ENCODE results near the gene GULP1.
A peak's percentile ranks its signal among the peaks of the same experiment; 100 is the strongest.
"Not testable (repeated sequence)": the region's sequence is repeated elsewhere in the genome, so short reads cannot be mapped to it uniquely, and the experiment has no call there.

The GULP1 gene

GRCh38 chr2:188291617-188292347 lies at the start of gene GULP1:
TSS of gene GULP1 (plus strand) at chr2:188291874. CDS start at chr2:188477703, 185,829 bp downstream.
- peak in 1 of 2 donors; percentile 15 for DNase-seq

- DNase-seq, result no peak
These were observed 48.3 kb upstream of the GULP1 start for GRCh38 chr2:188243381-188243780.

GRCh38 chr2:188244383-188244782 lies 47.3 kb upstream of the GULP1 start:
- no peak for DNase-seq

GRCh38 chr2:188245230-188245629 lies 46.4 kb upstream of the GULP1 start:
- no peak for DNase-seq

- DNase-seq, result no peak
These were observed 43.2 kb upstream of the GULP1 start for GRCh38 chr2:188248513-188248912.

GRCh38 chr2:188251034-188251433 lies 40.6 kb upstream of the GULP1 start:
- DNase-seq, result no peak

GRCh38 chr2:188256420-188256819 lies 35.3 kb upstream of the GULP1 start:
- DNase-seq, result no peak

GRCh38 chr2:188265315-188265714 lies 26.4 kb upstream of the GULP1 start:
- DNase-seq, result no peak

GRCh38 chr2:188267776-188268175 lies 23.9 kb upstream of the GULP1 start:
- no peak for DNase-seq

- no peak for DNase-seq
These were observed 22.7 kb upstream of the GULP1 start for GRCh38 chr2:188269004-188269403.

- no peak for DNase-seq
These were observed 19.6 kb upstream of the GULP1 start for GRCh38 chr2:188272121-188272520.

GRCh38 chr2:188274274-188274673 lies 17.4 kb upstream of the GULP1 start:
- no peak for DNase-seq

- DNase-seq, result no peak
These were observed 15.4 kb upstream of the GULP1 start for GRCh38 chr2:188276255-188276654.

GRCh38 chr2:188277786-188278185 lies 13.9 kb upstream of the GULP1 start:
- DNase-seq, result no peak

- DNase-seq, result no peak
These were observed 13.1 kb upstream of the GULP1 start for GRCh38 chr2:188278388-188279092.

GRCh38 chr2:188279093-188279445 lies 12.6 kb upstream of the GULP1 start:
- no peak for DNase-seq

- no peak for DNase-seq
These were observed 10.9 kb upstream of the GULP1 start for GRCh38 chr2:188280811-188281222.

GRCh38 chr2:188282907-188283306 lies 8.8 kb upstream of the GULP1 start:
- no peak for DNase-seq

- not testable (repeated sequence) for DNase-seq
These were observed 7.4 kb upstream of the GULP1 start for GRCh38 chr2:188284251-188284650.

GRCh38 chr2:188285049-188285448 lies 6.6 kb upstream of the GULP1 start:
- DNase-seq, result no peak

GRCh38 chr2:188285774-188286173 lies 5.9 kb upstream of the GULP1 start:
- DNase-seq, result no peak

- no peak for DNase-seq
These were observed 495 bp upstream of the GULP1 start for GRCh38 chr2:188291142-188291616.

GRCh38 chr2:188292348-188293239 lies 920 bp downstream of the GULP1 start:
- no peak for DNase-seq
